ENCODE data around the gene RHO.

Gene RHO

DNA sequence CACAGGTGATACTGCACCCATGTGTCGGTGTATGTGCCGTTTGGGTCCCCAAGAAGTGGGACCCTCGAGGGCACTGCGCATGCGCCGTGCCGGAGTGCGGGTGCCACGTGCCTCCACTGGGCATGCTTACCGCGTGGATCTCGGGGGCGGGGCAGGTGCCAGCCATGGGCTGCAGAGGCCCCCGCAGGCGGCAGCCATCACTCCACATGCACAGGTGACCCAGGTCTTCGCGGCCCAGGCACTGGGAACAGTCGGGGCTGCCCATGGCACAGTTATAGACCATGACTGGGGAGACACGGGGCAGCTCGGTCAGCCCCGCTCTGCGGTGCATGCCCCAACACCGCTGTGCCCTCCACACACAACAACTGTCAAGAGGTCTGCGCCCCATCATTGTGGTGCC lies 45.8 kb downstream of the RHO start:
- Histone ChIP-seq H3K9ac (no peak overlapping the region), H4K20me1 (ENCODE audit: insufficient read depth) (no peaks in the 10 kb centered on the region), H3K4me2 (no peak overlapping the region), H3K4me1 (ENCODE audit: low read depth, poor library complexity, severe bottlenecking) (peaks cover 40% of the 10 kb centered on the region), H2AFZ (ENCODE audit: low read depth) (no peak overlapping the region), H3K79me2 (ENCODE audit: insufficient read depth, low read depth) (no peaks in the 10 kb centered on the region), H3K36me3 (ENCODE audit: insufficient read depth) (no peaks in the 10 kb centered on the region), H3K27me3 (ENCODE audit: insufficient read depth, low read depth) (no peaks in the 10 kb centered on the region), H3K27ac (no peak overlapping the region), H3K4me3 (IDR thresholded peaks at IDR 0.05; ENCODE audit: insufficient read depth, low read depth, low read length) (no peak overlapping the region)
- TF ChIP-seq CTCF (conservative IDR thresholded peaks at IDR 0.05; ENCODE audit: low read depth, low read length), result no peak

DNA sequence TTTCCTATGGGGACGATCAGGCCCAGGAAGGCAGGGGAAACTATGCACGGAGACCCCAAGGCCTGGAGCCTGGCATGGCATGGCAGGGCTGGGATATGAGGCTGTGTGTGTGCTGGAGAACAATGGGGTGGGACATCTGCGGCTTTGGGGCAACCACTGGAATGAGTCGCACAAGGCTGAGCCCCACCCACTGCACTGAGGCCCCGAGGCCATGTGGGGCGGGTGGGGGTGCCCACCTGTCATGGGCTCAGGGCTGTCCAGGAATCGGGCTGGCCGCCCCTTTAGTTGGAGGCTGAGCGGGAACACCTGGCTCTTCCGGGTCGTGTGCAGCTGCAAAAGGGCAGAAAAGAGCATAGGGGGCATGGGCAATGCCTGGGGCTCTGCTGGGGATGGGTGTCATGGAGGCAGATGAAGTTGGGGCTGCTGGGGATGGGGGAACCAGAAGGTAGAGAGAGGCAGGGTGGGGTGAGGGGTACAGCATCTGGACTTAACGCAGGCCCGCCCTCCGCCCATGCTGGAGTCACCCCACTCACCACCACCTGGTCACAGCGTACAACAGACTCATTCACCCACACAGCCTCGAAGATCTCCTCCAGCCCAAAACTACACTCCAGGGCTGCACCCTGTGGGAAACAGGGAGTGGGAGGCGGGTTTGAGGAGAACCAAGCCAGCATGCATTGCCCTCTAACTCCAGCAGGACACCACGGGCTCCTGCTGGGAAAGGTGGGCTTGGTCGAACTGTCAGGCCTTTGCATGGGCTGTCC lies 47.0 kb downstream of the RHO start:
- Histone ChIP-seq H3K36me3 (ENCODE audit: insufficient read depth) (no peaks in the 10 kb centered on the region), H2AFZ (ENCODE audit: low read depth) (no peak overlapping the region)
- no peak for TF ChIP-seq CTCF (conservative IDR thresholded peaks at IDR 0.05; ENCODE audit: low read depth, low read length)

DNA sequence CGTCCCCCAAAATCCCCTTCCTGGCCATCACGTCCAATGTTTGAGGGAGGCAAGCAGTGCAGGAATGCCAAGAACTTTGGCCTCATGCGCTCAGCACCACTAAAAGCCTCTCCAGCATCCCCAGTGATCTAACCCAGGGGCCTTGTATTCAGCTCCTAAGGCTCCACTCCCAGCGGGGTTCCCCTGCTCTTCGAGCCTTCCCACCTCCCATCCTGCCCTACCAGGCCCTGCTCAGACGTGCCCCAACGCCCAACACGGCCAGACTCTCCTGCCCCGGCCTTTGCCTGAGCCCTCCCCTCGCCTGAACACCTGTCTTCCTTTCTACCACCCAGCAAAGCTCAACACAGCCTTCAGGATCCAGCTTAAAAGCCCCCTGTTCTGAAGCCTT lies 47.6 kb downstream of the RHO start:
- Histone ChIP-seq H3K4me3 (IDR thresholded peaks at IDR 0.05; ENCODE audit: insufficient read depth, low read depth, low read length) (no peak overlapping the region), H3K27ac (peak overlapping the region; percentile 99), H3K9ac (peak overlapping the region; percentile 84; the same call in 1 of the 2 replicates), H3K4me2 (peak overlapping the region; percentile 89), H2AFZ (ENCODE audit: low read depth) (peak overlapping the region; percentile 82; the same call in 1 of the 2 replicates), H4K20me1 (ENCODE audit: insufficient read depth) (no peaks in the 10 kb centered on the region), H3K36me3 (ENCODE audit: insufficient read depth) (no peaks in the 10 kb centered on the region), H3K4me1 (ENCODE audit: low read depth, poor library complexity, severe bottlenecking) (peaks cover 40% of the 10 kb centered on the region), H3K27me3 (ENCODE audit: insufficient read depth, low read depth) (no peaks in the 10 kb centered on the region), H3K79me2 (ENCODE audit: insufficient read depth, low read depth) (no peaks in the 10 kb centered on the region)
- no peak for TF ChIP-seq CTCF (conservative IDR thresholded peaks at IDR 0.05; ENCODE audit: low read depth, low read length)

More for the DNA sequence above, 47.0 kb downstream of the RHO start:
- peak overlapping the region; percentile 99 for H3K27ac ChIP-seq
- H3K4me1 ChIP-seq (ENCODE audit: low read depth, poor library complexity, severe bottlenecking), result peaks cover 40% of the 10 kb centered on the region
- no peaks in the 10 kb centered on the region for H3K79me2 ChIP-seq (ENCODE audit: insufficient read depth, low read depth)
- no peaks in the 10 kb centered on the region for H4K20me1 ChIP-seq (ENCODE audit: insufficient read depth)
- peak overlapping the region; percentile 89 for H3K4me2 ChIP-seq
- H3K27me3 ChIP-seq (ENCODE audit: insufficient read depth, low read depth), result no peaks in the 10 kb centered on the region
- H3K4me3 ChIP-seq (IDR thresholded peaks at IDR 0.05; ENCODE audit: insufficient read depth, low read depth, low read length), result no peak overlapping the region
- H3K9ac ChIP-seq, result no peak overlapping the region

- Histone ChIP-seq H3K4me2 (peak overlapping the region; percentile 89), H3K36me3 (ENCODE audit: insufficient read depth) (no peaks in the 10 kb centered on the region), H3K27ac (peak overlapping the region; percentile 99), H3K27me3 (ENCODE audit: insufficient read depth, low read depth) (no peaks in the 10 kb centered on the region), H3K4me3 (IDR thresholded peaks at IDR 0.05; ENCODE audit: insufficient read depth, low read depth, low read length) (no peak overlapping the region), H3K79me2 (ENCODE audit: insufficient read depth, low read depth) (no peaks in the 10 kb centered on the region), H3K9ac (peak overlapping the region; percentile 84; the same call in 1 of the 2 replicates), H4K20me1 (ENCODE audit: insufficient read depth) (no peaks in the 10 kb centered on the region), H3K4me1 (ENCODE audit: low read depth, poor library complexity, severe bottlenecking) (peaks cover 40% of the 10 kb centered on the region), H2AFZ (ENCODE audit: low read depth) (peak overlapping the region; percentile 82)
- TF ChIP-seq CTCF (conservative IDR thresholded peaks at IDR 0.05; ENCODE audit: low read depth, low read length), result no peak
Observed at GRCh38 chr3:129576514-129577352, 48.3 kb downstream of the RHO start.

All from KMS-11 (cell line).